Epidermal melanocyte (primary cell): ENCODE measurements around the gene SH3GL1.
A peak's percentile ranks its signal among the peaks of the same experiment; 100 is the strongest.

Experiments
- DNase-seq: peaks from one replicate; pipeline ENCODE4 v3.0.0; 2011; ENCODE audit warnings: low spot score; ENCODE audit not compliant: insufficient read length

SH3GL1 gene

GRCh38 chr19:4400135-4400936, at the start of gene SH3GL1:
TSS of gene SH3GL1 (minus strand) at chr19:4400547. CDS start at chr19:4400368, 179 bp downstream.
- peak; percentile 64 for DNase-seq

- DNase-seq, result no peak
These were observed 49.3 kb upstream of the SH3GL1 start for GRCh38 chr19:4449639-4450028.

GRCh38 chr19:4449022-4449638, 48.8 kb upstream of the SH3GL1 start:
- no peak for DNase-seq

GRCh38 chr19:4448147-4448985, 48.0 kb upstream of the SH3GL1 start:
- DNase-seq, result no peak

- no peak for DNase-seq
These were observed 47.2 kb upstream of the SH3GL1 start for GRCh38 chr19:4447327-4448146.

- DNase-seq, result no peak
These were observed 46.4 kb upstream of the SH3GL1 start for GRCh38 chr19:4446704-4447200.

- DNase-seq, result no peak
These were observed 45.8 kb upstream of the SH3GL1 start for GRCh38 chr19:4445963-4446703.

- DNase-seq, result no peak
These were observed 44.7 kb upstream of the SH3GL1 start for GRCh38 chr19:4444765-4445741.

- DNase-seq, result no peak
These were observed 43.8 kb upstream of the SH3GL1 start for GRCh38 chr19:4443966-4444764.

GRCh38 chr19:4443188-4443587, 42.8 kb upstream of the SH3GL1 start:
- DNase-seq, result no peak

GRCh38 chr19:4442819-4443146, 42.4 kb upstream of the SH3GL1 start:
- no peak for DNase-seq

- DNase-seq, result no peak
These were observed 41.9 kb upstream of the SH3GL1 start for GRCh38 chr19:4441994-4442818.

GRCh38 chr19:4439243-4439642, 38.9 kb upstream of the SH3GL1 start:
- no peak for DNase-seq

- DNase-seq, result no peak
These were observed 36.8 kb upstream of the SH3GL1 start for GRCh38 chr19:4437103-4437502.

GRCh38 chr19:4436231-4436630, 35.9 kb upstream of the SH3GL1 start:
- DNase-seq, result no peak

- no peak for DNase-seq
These were observed 34.0 kb upstream of the SH3GL1 start for GRCh38 chr19:4434391-4434790.

GRCh38 chr19:4432918-4433506, 32.7 kb upstream of the SH3GL1 start:
- no peak for DNase-seq
